Measurements from ENCODE around the gene NCK2. TPM values are rescaled to one million over a fixed set of nuclear protein-coding genes. Genes with fewer than 3 reads are reported as not detected.
"Not testable (repeated sequence)": the region's sequence is repeated elsewhere in the genome, so short reads cannot be mapped to it uniquely, and the experiment has no call there.

NCK2 gene
- total RNA-seq, 1 experiment from 2014 or later = 21.6 TPM

GRCh38 chr2:105896765-105897163 is 152.1 kb downstream of the NCK2 start:
- Histone ChIP-seq H3K9me3 (ENCODE audit: low read depth, low read length, poor library complexity, severe bottlenecking) (no peaks in the 10 kb centered on the region), H3K27ac (ENCODE audit: low read depth, low read length, poor library complexity, severe bottlenecking) (no peak overlapping the region), H3K36me3 (ENCODE audit: insufficient read depth, low read length, poor library complexity, severe bottlenecking) (no peaks in the 10 kb centered on the region), H3K4me1 (ENCODE audit: insufficient read depth, low read length, poor library complexity, severe bottlenecking) (no peaks in the 10 kb centered on the region), H3K4me3 (ENCODE audit: low read depth, low read length, poor library complexity, severe bottlenecking) (no peak overlapping the region), H3K27me3 (replicated peaks; ENCODE audit: insufficient read depth, low read depth, low read length, poor library complexity) (no peaks in the 10 kb centered on the region)
- DNase-seq (ENCODE audit: low spot score) = no peak
- ChIA-PET CTCF (no interaction called here), POLR2A (ENCODE audit: low non-redundant PET) (no interaction called here)
- intact Hi-C loops (cut with micrococcal nuclease; ENCODE audit: unreplicated experiment) = no loop called here
- TF ChIP-seq EZH2 (IDR thresholded peaks at IDR 0.05; ENCODE audit: borderline replicate concordance, low read depth, low read length, poor library complexity, severe bottlenecking) (no peak), CTCF (conservative IDR thresholded peaks at IDR 0.05; ENCODE audit: low read depth, low read length) (0 out of 2 replicates have a peak, but pooled peaks have one; percentile 10)
- BruUV-seq (replicated peaks) = no TSS peak

GRCh38 chr2:105897694-105898093 is 153.0 kb downstream of the NCK2 start:
- DNase-seq (ENCODE audit: low spot score); H3K36me3 ChIP-seq (ENCODE audit: insufficient read depth, low read length, poor library complexity, severe bottlenecking); POLR2A ChIA-PET (ENCODE audit: low non-redundant PET); BruUV-seq (replicated peaks); H3K4me3 ChIP-seq (ENCODE audit: low read depth, low read length, poor library complexity, severe bottlenecking); H3K27me3 ChIP-seq (replicated peaks; ENCODE audit: insufficient read depth, low read depth, low read length, poor library complexity); H3K9me3 ChIP-seq (ENCODE audit: low read depth, low read length, poor library complexity, severe bottlenecking); H3K4me1 ChIP-seq (ENCODE audit: insufficient read depth, low read length, poor library complexity, severe bottlenecking); intact Hi-C loops (cut with micrococcal nuclease; ENCODE audit: unreplicated experiment); CTCF ChIA-PET; H3K27ac ChIP-seq (ENCODE audit: low read depth, low read length, poor library complexity, severe bottlenecking): not testable (repeated sequence)

GRCh38 chr2:105903051-105903674 is 158.5 kb downstream of the NCK2 start:
- intact Hi-C loops (cut with micrococcal nuclease; ENCODE audit: unreplicated experiment) = no loop called here
- ChIA-PET CTCF (no interaction called here), POLR2A (ENCODE audit: low non-redundant PET) (no interaction called here)
- no peaks in the 10 kb centered on the region for H3K4me1 ChIP-seq (ENCODE audit: insufficient read depth, low read length, poor library complexity, severe bottlenecking)
- DNase-seq (ENCODE audit: low spot score) = no peak
- BruUV-seq (replicated peaks) = no TSS peak
- no peaks in the 10 kb centered on the region for H3K9me3 ChIP-seq (ENCODE audit: low read depth, low read length, poor library complexity, severe bottlenecking)
- no peak overlapping the region for H3K4me3 ChIP-seq (ENCODE audit: low read depth, low read length, poor library complexity, severe bottlenecking)
- H3K27me3 ChIP-seq (replicated peaks; ENCODE audit: insufficient read depth, low read depth, low read length, poor library complexity) = no peaks in the 10 kb centered on the region
- H3K27ac ChIP-seq (ENCODE audit: low read depth, low read length, poor library complexity, severe bottlenecking) = no peak overlapping the region
- no peaks in the 10 kb centered on the region for H3K36me3 ChIP-seq (ENCODE audit: insufficient read depth, low read length, poor library complexity, severe bottlenecking)
- TF ChIP-seq EZH2 (IDR thresholded peaks at IDR 0.05; ENCODE audit: borderline replicate concordance, low read depth, low read length, poor library complexity, severe bottlenecking) (no peak), CTCF (conservative IDR thresholded peaks at IDR 0.05; ENCODE audit: low read depth, low read length) (no peak)

- Histone ChIP-seq H3K9me3 (ENCODE audit: low read depth, low read length, poor library complexity, severe bottlenecking) (no peaks in the 10 kb centered on the region), H3K27ac (ENCODE audit: low read depth, low read length, poor library complexity, severe bottlenecking) (no peak overlapping the region), H3K4me1 (ENCODE audit: insufficient read depth, low read length, poor library complexity, severe bottlenecking) (no peaks in the 10 kb centered on the region), H3K36me3 (ENCODE audit: insufficient read depth, low read length, poor library complexity, severe bottlenecking) (no peaks in the 10 kb centered on the region), H3K4me3 (ENCODE audit: low read depth, low read length, poor library complexity, severe bottlenecking) (no peak overlapping the region), H3K27me3 (replicated peaks; ENCODE audit: insufficient read depth, low read depth, low read length, poor library complexity) (no peaks in the 10 kb centered on the region)
- TF ChIP-seq CTCF (conservative IDR thresholded peaks at IDR 0.05; ENCODE audit: low read depth, low read length) (no peak), EZH2 (IDR thresholded peaks at IDR 0.05; ENCODE audit: borderline replicate concordance, low read depth, low read length, poor library complexity, severe bottlenecking) (no peak)
- ChIA-PET CTCF (no interaction called here), POLR2A (ENCODE audit: low non-redundant PET) (no interaction called here)
- DNase-seq (ENCODE audit: low spot score) = no peak
- intact Hi-C loops (cut with micrococcal nuclease; ENCODE audit: unreplicated experiment) = no loop called here
- no TSS peak for BruUV-seq (replicated peaks)
Observed at GRCh38 chr2:105904938-105905337, 160.2 kb downstream of the NCK2 start.

Measured in A673 (cell line).